GM12878 (cell line): ENCODE measurements around the gene LSMEM2. TPM values are rescaled to one million over a fixed set of nuclear protein-coding genes. Genes with fewer than 3 reads are reported as not detected.

Experiments
- ATAC-seq: fragments of 200-7000 bp; cut with Tn5 transposase; 3 replicates; pipeline ENCODE4 v1.9.1; 2020; ENCODE audit warnings: mild to moderate bottlenecking, moderate library complexity
- BruUV-seq: library from RNA; stranded (reverse); fragments of 400-500 nt; replicated peaks from 2 replicates; lab custom pipeline; 2021; lab: Mats Ljungman, UMichigan
- CTCF ChIA-PET: fragments of 300-600 bp; sonication (Branson Sonifier 250); formaldehyde crosslinking; extraction: SDS; loops from one replicate; lab custom pipeline; 2021; ENCODE audit warnings: inconsistent platforms; lab: Yijun Ruan, JAX
- POLR2A ChIA-PET: fragments of 350-600 bp; formaldehyde crosslinking; extraction: SDS; loops from one replicate; lab custom pipeline; 2021; ENCODE audit warnings: inconsistent platforms; lab: Charles Lee
- RAD21 ChIA-PET: fragments of 300-600 bp; sonication (Branson Sonifier 250); formaldehyde crosslinking; loops from one replicate; lab custom pipeline; 2023; ENCODE audit warnings: antibody characterized with exemption; ENCODE audit not compliant: unreplicated experiment; lab: Charles Lee
- SMC1A ChIA-PET: fragments of 300-600 bp; sonication (Branson Sonifier 250); formaldehyde crosslinking; loops from one replicate; lab custom pipeline; 2023; ENCODE audit not compliant: unreplicated experiment, uncharacterized antibody; lab: Charles Lee
- DNase-seq: peaks from one replicate; pipeline ENCODE4 v3.0.0-alpha.2; 2011; ENCODE audit warnings: low read depth, low spot score
- FAIRE-seq: peaks from 3 replicates; lab custom pipeline; 2011; peaks lifted over from hg19 to GRCh38; lab: Jason Lieb, UNC
- H2AFZ ChIP-seq: 2 replicates; pipeline ENCODE4 v1.6.0; 2011; ENCODE audit warnings: low read depth, low read length, control low read depth; ENCODE audit not compliant: control insufficient read depth
- H3K27ac ChIP-seq: 2 replicates; pipeline ENCODE4 v1.5.1; 2011; ENCODE audit warnings: control low read depth; ENCODE audit not compliant: control insufficient read depth, insufficient read depth
- H3K27me3 ChIP-seq, 2 experiments: replicated peaks in 1 of 2; 2 replicates each; pipeline versions ENCODE4 v1.6.0 to v1.6.1; 2011; ENCODE audit warnings: low read length in 1 of 2; ENCODE audit not compliant: control insufficient read depth in 2 of 2, insufficient read depth in 2 of 2
- H3K36me3 ChIP-seq, 2 experiments: 2 replicates each; pipeline ENCODE4 v1.5.1; 2011; ENCODE audit warnings: low read length in 1 of 2; ENCODE audit not compliant: control insufficient read depth in 2 of 2, insufficient read depth in 2 of 2
- H3K4me1 ChIP-seq: 2 replicates; pipeline ENCODE4 v1.6.1; 2011; ENCODE audit warnings: mild to moderate bottlenecking, low read length, moderate library complexity, mixed read lengths; ENCODE audit not compliant: control insufficient read depth, insufficient read depth
- H3K4me2 ChIP-seq: 2 replicates; pipeline ENCODE4 v1.6.0; 2011; ENCODE audit warnings: control low read depth; ENCODE audit not compliant: control insufficient read depth, insufficient read depth
- H3K4me3 ChIP-seq: fragments of 200-600 bp; sonication (generic); 2 replicates; pipeline ENCODE4 v1.5.1; 2016
- H3K79me2 ChIP-seq: 2 replicates; pipeline ENCODE4 v1.6.0; 2011; ENCODE audit warnings: low read length; ENCODE audit not compliant: control insufficient read depth, insufficient read depth
- H3K9ac ChIP-seq: 2 replicates; pipeline ENCODE4 v1.8.0; 2011; ENCODE audit warnings: low read length, control low read depth, mixed read lengths; ENCODE audit not compliant: control insufficient read depth, insufficient read depth
- H3K9me3 ChIP-seq: replicated peaks from 3 replicates; pipeline ENCODE4 v1.5.1; 2011; ENCODE audit warnings: mild to moderate bottlenecking, low read length; ENCODE audit not compliant: control insufficient read depth, insufficient read depth
- H4K20me1 ChIP-seq: 2 replicates; pipeline ENCODE4 v1.6.0; 2011; ENCODE audit not compliant: control insufficient read depth, insufficient read depth
- BCL11A ChIP-seq: IDR thresholded peaks from 2 replicates; pipeline ENCODE4 v1.6.1; 2011; ENCODE audit warnings: low read depth, low read length
- EZH2 ChIP-seq: IDR thresholded peaks from 2 replicates; pipeline ENCODE4 v1.6.1; 2012; ENCODE audit warnings: low read depth, mild to moderate bottlenecking, control low read depth, inconsistent platforms, low read length, borderline replicate concordance; ENCODE audit not compliant: control insufficient read depth
- NFIC ChIP-seq: IDR thresholded peaks from 2 replicates; pipeline ENCODE4 v1.6.1; 2012; ENCODE audit warnings: low read depth, mild to moderate bottlenecking, inconsistent platforms, low read length, moderate library complexity
- NR2C1 ChIP-seq: fragments of 450-650 bp; IDR thresholded peaks from 2 replicates; pipeline ENCODE4 v1.6.1; 2017; ENCODE audit warnings: antibody characterized with exemption, mild to moderate bottlenecking, moderate library complexity
- RAD51 ChIP-seq: fragments of 450-650 bp; IDR thresholded peaks from 2 replicates; pipeline ENCODE4 v1.6.1; 2016; ENCODE audit warnings: moderate library complexity, mild to moderate bottlenecking, inconsistent platforms
- RUNX3 ChIP-seq: IDR thresholded peaks from 2 replicates; pipeline ENCODE4 v1.6.1; 2012; ENCODE audit warnings: low read length, inconsistent platforms
- STAT1 ChIP-seq: fragments of 450-650 bp; conservative IDR thresholded peaks from 2 replicates; pipeline ENCODE4 v1.6.1; 2014; ENCODE audit warnings: antibody characterized with exemption, mild to moderate bottlenecking
- ZNF274 ChIP-seq: IDR thresholded peaks from one replicate; pipeline ENCODE4 v1.8.0; 2011; ENCODE audit not compliant: insufficient read length, insufficient read depth
- ZZZ3 ChIP-seq: IDR thresholded peaks from 2 replicates; pipeline ENCODE4 v1.6.1; 2011; ENCODE audit warnings: low read depth; ENCODE audit not compliant: control insufficient read depth, insufficient read length
- WGBS: methylation state at CpG from one replicate; pipeline ENCODE4 v1.1.6; 2016; ENCODE audit warnings: low lambda C conversion rate; ENCODE audit not compliant: insufficient replicate concordance, insufficient coverage; ENCODE audit errors: missing lambda C conversion rate; 5-methylcytosine and 5-hydroxymethylcytosine counted together
- in situ Hi-C: fragments of 300-500 bp; cut with MboI; formaldehyde crosslinking; loops from 9 replicates; pipeline ENCODE4 v1.14.3; 2018; ENCODE audit warnings: mixed read lengths
- intact Hi-C: fragments of 100-400 bp; cut with micrococcal nuclease; formaldehyde crosslinking; loops from one replicate; pipeline ENCODE4 v1.14.2; 2022; ENCODE audit not compliant: unreplicated experiment
- polyA plus RNA-seq, 11 experiments: library from polyadenylated mRNA; depleted of rRNA in 4 of 11; unstranded in 6 of 11; stranded (reverse) in 5 of 11; fragments of >200 nt; fragmentation: Nextera tagmentation in 4 of 11; fragmentation: Illumina TruSeq in 1 of 11; extraction: Ambion mirVana in 4 of 11; extraction: Trizol in 1 of 11; gene quantifications; 1 replicate in 1 of 11; 2 replicates in 10 of 11; pipeline versions ENCODE4 v1.2.1 to v1.2.3, GENCODE V29; 2011 to 2016; ENCODE audit warnings: inconsistent platforms in 2 of 11, missing spikeins in 2 of 11, low read depth in 1 of 11
- total RNA-seq, 4 experiments: library from RNA; depleted of rRNA in 3 of 4; stranded (reverse); fragments of >200 nt in 3 of 4; fragmentation: Illumina TruSeq in 1 of 4; extraction: Trizol in 1 of 4; gene quantifications; 2 replicates each; pipeline versions ENCODE4 v1.2.1 to v1.2.3, GENCODE V29; 2013 to 2021
- TF ChIP-seq, protein P1 (sequence below): IDR thresholded peaks from 2 replicates; pipeline ENCODE4 v1.6.1; 2012; ENCODE audit warnings: low read depth, low read length, improper control_type of control experiment
- TF ChIP-seq, protein P2 (sequence below): fragments of 450-650 bp; IDR thresholded peaks from 2 replicates; pipeline ENCODE4 v1.6.1; 2018; ENCODE audit warnings: mild to moderate bottlenecking, low read depth, moderate library complexity; ENCODE audit not compliant: partially characterized antibody
- TF ChIP-seq, protein P3 (sequence below): fragments of 450-650 bp; IDR thresholded peaks from 2 replicates; pipeline ENCODE4 v1.6.1; 2017; ENCODE audit warnings: mild to moderate bottlenecking
- TF ChIP-seq, protein P4 (sequence below), 3 experiments: IDR thresholded peaks in 2 of 3; conservative IDR thresholded peaks in 1 of 3; 2 replicates each; pipeline ENCODE4 v1.5.1; 2011; ENCODE audit warnings: low read depth in 3 of 3, low read length in 3 of 3, mild to moderate bottlenecking in 3 of 3, control low read depth in 2 of 3, moderate library complexity in 2 of 3, inconsistent platforms in 1 of 3, mixed read lengths in 1 of 3; ENCODE audit not compliant: control insufficient read depth in 2 of 3, insufficient read depth in 1 of 3; ENCODE audit errors: extremely low read depth in 1 of 3

Gene LSMEM2
- total and polyA plus RNA-seq, 10 of the 15 experiments (the other 5 are each of a cell fraction or from before 2014, with no cell fraction given), result 0.17 TPM; not detected in 9

DNA sequence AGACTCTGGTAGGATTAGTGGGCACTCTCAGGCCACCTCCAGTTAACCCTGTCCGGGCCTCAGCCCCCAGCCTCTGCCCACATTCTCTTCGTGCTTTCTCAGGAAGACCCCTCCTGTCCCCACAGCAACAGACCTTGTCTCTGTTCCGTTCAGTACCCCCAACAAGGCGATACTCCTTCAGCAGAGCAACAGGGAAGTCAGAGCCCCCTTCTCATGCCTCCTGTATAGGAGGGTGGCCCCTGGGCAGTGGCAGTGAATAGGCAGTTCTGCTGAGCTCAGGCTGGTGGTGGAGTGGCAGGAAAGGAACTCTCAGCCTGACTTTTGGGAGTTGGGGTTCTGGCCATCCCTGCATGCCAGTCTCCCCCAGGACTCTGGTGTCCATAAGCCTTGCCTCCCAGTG is 9.4 kb upstream of the LSMEM2 start (continued):
- TF ChIP-seq, protein P1, sequence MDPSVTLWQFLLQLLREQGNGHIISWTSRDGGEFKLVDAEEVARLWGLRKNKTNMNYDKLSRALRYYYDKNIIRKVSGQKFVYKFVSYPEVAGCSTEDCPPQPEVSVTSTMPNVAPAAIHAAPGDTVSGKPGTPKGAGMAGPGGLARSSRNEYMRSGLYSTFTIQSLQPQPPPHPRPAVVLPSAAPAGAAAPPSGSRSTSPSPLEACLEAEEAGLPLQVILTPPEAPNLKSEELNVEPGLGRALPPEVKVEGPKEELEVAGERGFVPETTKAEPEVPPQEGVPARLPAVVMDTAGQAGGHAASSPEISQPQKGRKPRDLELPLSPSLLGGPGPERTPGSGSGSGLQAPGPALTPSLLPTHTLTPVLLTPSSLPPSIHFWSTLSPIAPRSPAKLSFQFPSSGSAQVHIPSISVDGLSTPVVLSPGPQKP, result no peak
- TF ChIP-seq BCL11A (no peak), NFIC (no peak), ZZZ3 (no peak), STAT1 (no peak), RUNX3 (no peak)
- TF ChIP-seq, all 136 proteins: peak for 0

DNA sequence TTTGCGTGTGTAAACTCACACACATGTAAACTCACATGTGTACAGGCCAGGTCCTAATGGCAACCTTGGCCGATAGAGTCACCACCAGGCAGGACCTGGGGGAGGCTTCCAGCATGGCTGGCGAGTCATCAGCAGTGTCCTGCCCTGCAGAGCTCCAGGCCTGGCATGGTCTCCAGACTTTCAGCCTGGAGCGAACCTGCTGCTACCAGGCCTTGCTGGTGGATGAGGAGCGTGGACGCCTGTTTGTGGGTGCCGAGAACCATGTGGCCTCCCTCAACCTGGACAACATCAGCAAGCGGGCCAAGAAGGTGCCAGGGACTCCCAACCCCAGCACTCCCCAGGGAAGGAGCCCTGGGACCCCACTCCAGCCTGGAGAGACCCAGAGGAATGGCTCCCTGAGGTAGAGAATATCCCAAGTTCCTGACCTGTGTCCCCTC is 8.9 kb upstream of the LSMEM2 start:
- Histone ChIP-seq H3K27ac (no peak overlapping the region), H3K36me3 (no peaks in the 10 kb centered on the region), H2AFZ (no peak overlapping the region), H3K4me2 (no peak overlapping the region), H3K27me3 (peaks cover 5 to 10% of the 10 kb centered on the region in 2 experiments; a peak in 3 of 4 replicates), H4K20me1 (no peaks in the 10 kb centered on the region), H3K79me2 (no peaks in the 10 kb centered on the region), H3K9ac (no peak overlapping the region), H3K4me1 (peaks cover 6% of the 10 kb centered on the region), H3K4me3 (no peak overlapping the region), H3K9me3 (no peaks in the 10 kb centered on the region)
- no peak for DNase-seq
- ChIA-PET POLR2A (no interaction called here), SMC1A (no interaction called here), CTCF (interaction anchor here (0.7 to 1.9 kb wide), 6 partner anchors 10 to 150 kb away, joined by 3 to 7 read pairs (median 5); no protein-coding TSS in a partner anchor), RAD21 (no interaction called here)
- in situ Hi-C loops, result loop anchor here (5.0 kb wide), 2 partner anchors 73 to 148 kb away; no protein-coding TSS in a partner anchor
- WGBS, result 27% methylated on average over 8 of the region's 8 CpGs
- intact Hi-C loops, result no loop called here
- ATAC-seq, result no peak
- no TSS peak for BruUV-seq
- TF ChIP-seq, protein P2, sequence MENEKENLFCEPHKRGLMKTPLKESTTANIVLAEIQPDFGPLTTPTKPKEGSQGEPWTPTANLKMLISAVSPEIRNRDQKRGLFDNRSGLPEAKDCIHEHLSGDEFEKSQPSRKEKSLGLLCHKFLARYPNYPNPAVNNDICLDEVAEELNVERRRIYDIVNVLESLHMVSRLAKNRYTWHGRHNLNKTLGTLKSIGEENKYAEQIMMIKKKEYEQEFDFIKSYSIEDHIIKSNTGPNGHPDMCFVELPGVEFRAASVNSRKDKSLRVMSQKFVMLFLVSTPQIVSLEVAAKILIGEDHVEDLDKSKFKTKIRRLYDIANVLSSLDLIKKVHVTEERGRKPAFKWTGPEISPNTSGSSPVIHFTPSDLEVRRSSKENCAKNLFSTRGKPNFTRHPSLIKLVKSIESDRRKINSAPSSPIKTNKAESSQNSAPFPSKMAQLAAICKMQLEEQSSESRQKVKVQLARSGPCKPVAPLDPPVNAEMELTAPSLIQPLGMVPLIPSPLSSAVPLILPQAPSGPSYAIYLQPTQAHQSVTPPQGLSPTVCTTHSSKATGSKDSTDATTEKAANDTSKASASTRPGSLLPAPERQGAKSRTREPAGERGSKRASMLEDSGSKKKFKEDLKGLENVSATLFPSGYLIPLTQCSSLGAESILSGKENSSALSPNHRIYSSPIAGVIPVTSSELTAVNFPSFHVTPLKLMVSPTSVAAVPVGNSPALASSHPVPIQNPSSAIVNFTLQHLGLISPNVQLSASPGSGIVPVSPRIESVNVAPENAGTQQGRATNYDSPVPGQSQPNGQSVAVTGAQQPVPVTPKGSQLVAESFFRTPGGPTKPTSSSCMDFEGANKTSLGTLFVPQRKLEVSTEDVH, result no peak
- TF ChIP-seq RAD51, result no peak
- TF ChIP-seq, protein P3, sequence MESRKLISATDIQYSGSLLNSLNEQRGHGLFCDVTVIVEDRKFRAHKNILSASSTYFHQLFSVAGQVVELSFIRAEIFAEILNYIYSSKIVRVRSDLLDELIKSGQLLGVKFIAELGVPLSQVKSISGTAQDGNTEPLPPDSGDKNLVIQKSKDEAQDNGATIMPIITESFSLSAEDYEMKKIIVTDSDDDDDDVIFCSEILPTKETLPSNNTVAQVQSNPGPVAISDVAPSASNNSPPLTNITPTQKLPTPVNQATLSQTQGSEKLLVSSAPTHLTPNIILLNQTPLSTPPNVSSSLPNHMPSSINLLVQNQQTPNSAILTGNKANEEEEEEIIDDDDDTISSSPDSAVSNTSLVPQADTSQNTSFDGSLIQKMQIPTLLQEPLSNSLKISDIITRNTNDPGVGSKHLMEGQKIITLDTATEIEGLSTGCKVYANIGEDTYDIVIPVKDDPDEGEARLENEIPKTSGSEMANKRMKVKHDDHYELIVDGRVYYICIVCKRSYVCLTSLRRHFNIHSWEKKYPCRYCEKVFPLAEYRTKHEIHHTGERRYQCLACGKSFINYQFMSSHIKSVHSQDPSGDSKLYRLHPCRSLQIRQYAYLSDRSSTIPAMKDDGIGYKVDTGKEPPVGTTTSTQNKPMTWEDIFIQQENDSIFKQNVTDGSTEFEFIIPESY, result no peak
- TF ChIP-seq NR2C1, result no peak
- TF ChIP-seq EZH2, result no peak
- no peak for TF ChIP-seq ZNF274
- TF ChIP-seq, protein P4, sequence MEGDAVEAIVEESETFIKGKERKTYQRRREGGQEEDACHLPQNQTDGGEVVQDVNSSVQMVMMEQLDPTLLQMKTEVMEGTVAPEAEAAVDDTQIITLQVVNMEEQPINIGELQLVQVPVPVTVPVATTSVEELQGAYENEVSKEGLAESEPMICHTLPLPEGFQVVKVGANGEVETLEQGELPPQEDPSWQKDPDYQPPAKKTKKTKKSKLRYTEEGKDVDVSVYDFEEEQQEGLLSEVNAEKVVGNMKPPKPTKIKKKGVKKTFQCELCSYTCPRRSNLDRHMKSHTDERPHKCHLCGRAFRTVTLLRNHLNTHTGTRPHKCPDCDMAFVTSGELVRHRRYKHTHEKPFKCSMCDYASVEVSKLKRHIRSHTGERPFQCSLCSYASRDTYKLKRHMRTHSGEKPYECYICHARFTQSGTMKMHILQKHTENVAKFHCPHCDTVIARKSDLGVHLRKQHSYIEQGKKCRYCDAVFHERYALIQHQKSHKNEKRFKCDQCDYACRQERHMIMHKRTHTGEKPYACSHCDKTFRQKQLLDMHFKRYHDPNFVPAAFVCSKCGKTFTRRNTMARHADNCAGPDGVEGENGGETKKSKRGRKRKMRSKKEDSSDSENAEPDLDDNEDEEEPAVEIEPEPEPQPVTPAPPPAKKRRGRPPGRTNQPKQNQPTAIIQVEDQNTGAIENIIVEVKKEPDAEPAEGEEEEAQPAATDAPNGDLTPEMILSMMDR (IDR thresholded peaks at IDR 0.05 in 2 of 3, conservative IDR thresholded peaks at IDR 0.05 in 1 of 3; ENCODE audit: control insufficient read depth in 2 of 3, extremely low read depth in 1 of 3, insufficient read depth in 1 of 3, low read depth in 3 of 3, low read length in 3 of 3), result no peak
- FAIRE-seq, result no peak
